ENCODE results near the gene PRKRA.

PRKRA gene

DNA sequence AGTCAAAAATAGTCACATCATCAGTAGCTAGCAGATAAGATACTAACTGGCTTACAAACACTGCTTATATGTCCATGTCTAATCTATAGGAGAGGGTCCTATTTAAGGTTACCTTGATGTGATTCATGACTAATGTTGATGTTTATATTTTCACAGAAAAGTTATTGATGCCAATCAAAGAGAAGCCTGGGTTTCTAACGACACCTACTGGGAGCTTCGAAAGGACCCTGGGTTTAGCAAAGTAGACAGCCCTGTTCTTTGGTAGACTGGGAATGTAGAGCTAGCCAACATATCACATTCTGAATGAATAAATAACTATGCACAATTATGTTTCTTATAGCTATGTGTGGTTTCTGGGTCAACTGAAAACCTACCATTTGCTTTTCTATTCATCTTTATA lies 55.7 kb downstream of the PRKRA start:
- H3K4me3 ChIP-seq (ENCODE audit: low read length), result no peak overlapping the region
- no peak for TF ChIP-seq CTCF (IDR thresholded peaks at IDR 0.05; ENCODE audit: insufficient read depth, low read depth, low read length, missing control alignments)
- DNase-seq (ENCODE audit: low read depth), result no peak

DNA sequence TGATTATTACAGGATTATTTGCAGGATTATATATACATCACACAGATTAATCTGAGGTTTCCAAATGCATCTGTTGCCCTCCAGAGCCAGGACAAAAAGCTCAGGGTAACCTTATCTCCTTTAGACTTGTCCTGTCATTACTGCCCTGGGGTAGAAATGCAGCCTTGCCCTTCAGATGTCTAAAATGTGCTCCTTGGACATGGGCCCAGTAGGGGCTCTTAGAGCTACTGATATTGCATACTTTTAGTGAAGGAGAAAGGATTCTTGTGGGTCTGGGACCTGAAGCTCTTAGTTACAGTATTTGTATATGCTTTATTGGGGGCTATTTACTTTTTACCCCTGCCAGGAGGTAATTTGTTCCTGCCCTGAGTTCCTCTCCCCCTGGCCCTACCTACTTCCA lies 56.1 kb downstream of the PRKRA start:
- DNase-seq (ENCODE audit: low read depth), result no peak
- no peak for TF ChIP-seq CTCF (IDR thresholded peaks at IDR 0.05; ENCODE audit: insufficient read depth, low read depth, low read length, missing control alignments)
- no peak overlapping the region for H3K4me3 ChIP-seq (ENCODE audit: low read length)

DNA sequence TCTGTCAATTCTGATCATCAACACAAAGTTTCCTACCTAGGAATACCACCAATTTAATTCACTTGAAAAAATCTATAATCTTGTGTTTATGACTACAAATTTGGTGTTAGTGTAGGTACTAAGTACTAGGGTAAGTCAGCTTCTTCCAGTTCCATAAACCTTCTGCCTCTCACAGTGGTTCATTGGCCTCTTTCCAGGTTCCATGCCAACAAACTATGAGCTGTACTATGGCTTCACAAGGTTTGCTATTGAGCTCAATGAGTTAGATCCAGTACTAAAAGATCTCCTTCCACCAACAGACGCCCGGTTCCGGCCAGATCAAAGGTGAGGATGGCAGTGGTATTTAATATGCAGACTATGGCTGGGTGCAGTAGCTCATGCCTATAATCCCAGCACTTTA lies 58.8 kb downstream of the PRKRA start:
- no peak overlapping the region for H3K4me3 ChIP-seq (ENCODE audit: low read length)
- TF ChIP-seq CTCF (IDR thresholded peaks at IDR 0.05; ENCODE audit: insufficient read depth, low read depth, low read length, missing control alignments), result no peak
- peak; percentile 65 for DNase-seq (ENCODE audit: low read depth)

DNA sequence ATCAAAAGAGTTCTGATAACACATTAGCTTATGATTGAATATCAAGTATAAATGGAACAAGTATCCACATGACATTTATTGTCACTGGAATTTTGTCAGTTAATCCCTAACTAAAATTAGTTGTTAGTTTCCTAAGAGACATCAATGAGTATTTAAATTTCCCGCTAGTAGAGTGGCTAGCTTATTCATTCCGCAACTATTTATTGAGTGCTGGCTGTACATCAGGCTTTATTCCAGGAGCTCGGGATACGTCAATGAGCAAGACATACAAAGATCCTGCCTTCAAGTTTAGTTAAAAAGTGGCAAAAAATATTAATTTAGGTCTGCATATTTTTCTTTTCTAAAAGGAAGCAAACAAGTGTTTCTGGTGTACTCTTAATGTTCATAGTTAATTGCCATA lies 59.3 kb downstream of the PRKRA start:
- DNase-seq (ENCODE audit: low read depth), result peak; percentile 10
- TF ChIP-seq CTCF (IDR thresholded peaks at IDR 0.05; ENCODE audit: insufficient read depth, low read depth, low read length, missing control alignments), result no peak
- H3K4me3 ChIP-seq (ENCODE audit: low read length), result no peak overlapping the region

GRCh38 chr2:178388287-178388686 lies 62.7 kb downstream of the PRKRA start:
- H3K4me3 ChIP-seq (ENCODE audit: low read length), result no peak overlapping the region
- no peak for DNase-seq (ENCODE audit: low read depth)
- TF ChIP-seq CTCF (IDR thresholded peaks at IDR 0.05; ENCODE audit: insufficient read depth, low read depth, low read length, missing control alignments), result no peak

GRCh38 chr2:178386986-178387597 lies 63.9 kb downstream of the PRKRA start:
- TF ChIP-seq CTCF (IDR thresholded peaks at IDR 0.05; ENCODE audit: insufficient read depth, low read depth, low read length, missing control alignments), result no peak
- H3K4me3 ChIP-seq (ENCODE audit: low read length), result no peak overlapping the region
- peak; percentile 32 for DNase-seq (ENCODE audit: low read depth)

GRCh38 chr2:178385595-178386148 lies 65.3 kb downstream of the PRKRA start:
- TF ChIP-seq CTCF (IDR thresholded peaks at IDR 0.05; ENCODE audit: insufficient read depth, low read depth, low read length, missing control alignments), result no peak
- H3K4me3 ChIP-seq (ENCODE audit: low read length), result no peak overlapping the region
- no peak for DNase-seq (ENCODE audit: low read depth)

All from epithelial cell of esophagus (primary cell).